Caco-2 (cell line): ENCODE data around the gene STARD4. TPM values are rescaled to one million over a fixed set of nuclear protein-coding genes. Genes with fewer than 3 reads are reported as not detected.

ENCODE experiments used
- BruUV-seq: library from RNA; stranded (reverse); fragments of 400-500 nt; replicated peaks from 2 replicates; lab custom pipeline; 2021; lab: Mats Ljungman, UMichigan
- CTCF ChIA-PET: fragments of 300-600 bp; sonication (Branson Sonifier 250); formaldehyde crosslinking; loops from one replicate; lab custom pipeline; 2022; ENCODE audit warnings: antibody characterized with exemption; lab: Charles Lee
- POLR2A ChIA-PET: fragments of 300-600 bp; sonication (Branson Sonifier 250); formaldehyde crosslinking; loops from one replicate; lab custom pipeline; 2022; ENCODE audit warnings: antibody characterized with exemption; lab: Charles Lee
- DNase-seq, 2 experiments: peaks; one replicate each; pipeline versions ENCODE4 v3.0.0 to v3.0.0-alpha.2; 2020 to 2022
- H3K27me3 ChIP-seq: replicated peaks from 2 replicates; pipeline ENCODE4 v1.6.0; 2011; ENCODE audit warnings: low read length; ENCODE audit not compliant: control insufficient read depth, insufficient read depth
- H3K36me3 ChIP-seq: 2 replicates; pipeline ENCODE4 v1.5.1; 2011; ENCODE audit warnings: low read length; ENCODE audit not compliant: control insufficient read depth, insufficient read depth
- H3K4me1 ChIP-seq: fragments of 250-450 bp; sonication (Bioruptor Pico); 2 replicates; pipeline ENCODE4 v1.5.1; 2020; ENCODE audit warnings: mild to moderate bottlenecking
- H3K4me3 ChIP-seq: 2 replicates; pipeline ENCODE4 v1.5.1; 2011; ENCODE audit warnings: low read depth, mild to moderate bottlenecking, control low read depth, low read length
- H3K9me3 ChIP-seq: fragments of 250-450 bp; sonication (Bioruptor Pico); 2 replicates; pipeline ENCODE4 v1.5.1; 2020; ENCODE audit warnings: mild to moderate bottlenecking, moderate library complexity
- H3K27ac Mint-ChIP-seq: one replicate; pipeline ENCODE4 v1.8.0; 2022; ENCODE audit warnings: mixed read lengths; ENCODE audit not compliant: unreplicated experiment
- H3K27me3 Mint-ChIP-seq: one replicate; pipeline ENCODE4 v1.8.0; 2022; ENCODE audit warnings: mixed read lengths; ENCODE audit not compliant: insufficient read depth, unreplicated experiment
- H3K36me3 Mint-ChIP-seq: one replicate; pipeline ENCODE4 v1.8.0; 2022; ENCODE audit warnings: mild to moderate bottlenecking, mixed read lengths; ENCODE audit not compliant: insufficient read depth, unreplicated experiment
- H3K4me1 Mint-ChIP-seq: one replicate; pipeline ENCODE4 v1.8.0; 2022; ENCODE audit warnings: low read depth, mixed read lengths; ENCODE audit not compliant: unreplicated experiment
- H3K4me3 Mint-ChIP-seq: one replicate; pipeline ENCODE4 v1.8.0; 2022; ENCODE audit warnings: mild to moderate bottlenecking, moderate library complexity, mixed read lengths; ENCODE audit not compliant: unreplicated experiment
- H3K9me3 Mint-ChIP-seq: one replicate; pipeline ENCODE4 v1.8.0; 2022; ENCODE audit warnings: mixed read lengths; ENCODE audit not compliant: unreplicated experiment
- CTCF ChIP-seq, 2 experiments: fragments of 200-600 bp in 1 of 2; IDR thresholded peaks; 1 replicate in 1 of 2; 2 replicates in 1 of 2; pipeline versions ENCODE4 v1.5.1 to v1.8.0; 2011 to 2022; ENCODE audit warnings: antibody characterized with exemption in 1 of 2, control low read depth in 1 of 2, inconsistent platforms in 1 of 2, low read depth in 1 of 2, low read length in 1 of 2, mild to moderate bottlenecking in 1 of 2, moderate library complexity in 1 of 2; ENCODE audit not compliant: insufficient read depth in 1 of 2, severe bottlenecking in 1 of 2, unreplicated experiment in 1 of 2
- intact Hi-C: fragments of 100-400 bp; cut with micrococcal nuclease; formaldehyde crosslinking; loops from one replicate; pipeline ENCODE4 v1.10.0; 2022; ENCODE audit not compliant: unreplicated experiment
- total RNA-seq: library from RNA; stranded (reverse); gene quantifications from 2 replicates; pipeline ENCODE4 v1.2.3, GENCODE V29; 2022

Gene STARD4
- total RNA-seq, 1 experiment from 2014 or later = 113 TPM

- POLR2A ChIA-PET = no interaction called here
- peak overlapping the region; percentile 95 for H3K27ac Mint-ChIP-seq
- no peak for TF ChIP-seq CTCF (IDR thresholded peaks at IDR 0.05; ENCODE audit: insufficient read depth in 1 of 2, low read depth in 1 of 2, low read length in 1 of 2, severe bottlenecking in 1 of 2, unreplicated experiment in 1 of 2)
- DNase-seq = no peak
- CTCF ChIA-PET = no interaction called here
- peaks cover 18% of the 10 kb centered on the region for H3K36me3 Mint-ChIP-seq
- H3K4me3 ChIP-seq = peak overlapping the region; percentile 68
- intact Hi-C loops = loop anchor here (2.0 to 10.0 kb wide), 2 partner anchors 38 to 712 kb away; no protein-coding TSS in a partner anchor
- no peaks in the 10 kb centered on the region for H3K9me3 Mint-ChIP-seq
- no peaks in the 10 kb centered on the region for H3K27me3 ChIP-seq
- H3K4me1 ChIP-seq = peaks cover 43% of the 10 kb centered on the region
- no peaks in the 10 kb centered on the region for H3K36me3 ChIP-seq
- no peaks in the 10 kb centered on the region for H3K9me3 ChIP-seq
- peaks cover 40% of the 10 kb centered on the region for H3K4me1 Mint-ChIP-seq
- H3K27me3 Mint-ChIP-seq = no peaks in the 10 kb centered on the region
- BruUV-seq = TSS peak; percentile 93
- peak overlapping the region; percentile 95 for H3K4me3 Mint-ChIP-seq
Observed at GRCh38 chr5:111513131-111513520, 791 bp upstream of the STARD4 start.

GRCh38 chr5:111511831-111512374, 432 bp downstream of the STARD4 start:
- H3K27ac Mint-ChIP-seq = peak overlapping the region; percentile 95
- no peaks in the 10 kb centered on the region for H3K27me3 Mint-ChIP-seq
- peak overlapping the region; percentile 95 for H3K4me3 Mint-ChIP-seq
- peaks cover 18% of the 10 kb centered on the region for H3K36me3 Mint-ChIP-seq
- POLR2A ChIA-PET = interaction anchor here (0.9 to 1.9 kb wide), 2 partner anchors 19 to 649 kb away, joined by 4 to 8 read pairs; no protein-coding TSS in a partner anchor
- H3K27me3 ChIP-seq = no peaks in the 10 kb centered on the region
- CTCF ChIA-PET = no interaction called here
- no peaks in the 10 kb centered on the region for H3K9me3 ChIP-seq
- H3K4me3 ChIP-seq = peak overlapping the region; percentile 68
- TF ChIP-seq CTCF (IDR thresholded peaks at IDR 0.05; ENCODE audit: insufficient read depth in 1 of 2, low read depth in 1 of 2, low read length in 1 of 2, severe bottlenecking in 1 of 2, unreplicated experiment in 1 of 2) = no peak
- no peak for DNase-seq
- H3K4me1 ChIP-seq = peaks cover 46% of the 10 kb centered on the region
- no peaks in the 10 kb centered on the region for H3K36me3 ChIP-seq
- H3K9me3 Mint-ChIP-seq = no peaks in the 10 kb centered on the region
- intact Hi-C loops = loop anchor here (1.0 to 10.0 kb wide), 5 partner anchors 9 to 713 kb away; no protein-coding TSS in a partner anchor
- BruUV-seq = no TSS peak
- H3K4me1 Mint-ChIP-seq = peaks cover 52% of the 10 kb centered on the region

- intact Hi-C loops = loop anchor here (10.0 kb wide), 1 partner anchor 713 kb away; no protein-coding TSS in a partner anchor
- peak overlapping the region; percentile 95 for H3K4me3 Mint-ChIP-seq
- peaks cover 52% of the 10 kb centered on the region for H3K4me1 Mint-ChIP-seq
- Histone ChIP-seq H3K4me1 (peaks cover 46% of the 10 kb centered on the region), H3K27me3 (no peaks in the 10 kb centered on the region), H3K36me3 (no peaks in the 10 kb centered on the region), H3K4me3 (peak overlapping the region; percentile 68), H3K9me3 (no peaks in the 10 kb centered on the region)
- CTCF ChIA-PET = no interaction called here
- H3K36me3 Mint-ChIP-seq = peaks cover 24% of the 10 kb centered on the region
- no peaks in the 10 kb centered on the region for H3K27me3 Mint-ChIP-seq
- TF ChIP-seq CTCF (IDR thresholded peaks at IDR 0.05; ENCODE audit: insufficient read depth in 1 of 2, low read depth in 1 of 2, low read length in 1 of 2, severe bottlenecking in 1 of 2, unreplicated experiment in 1 of 2) = no peak
- POLR2A ChIA-PET = interaction anchor here (0.9 to 1.9 kb wide), 2 partner anchors 20 to 649 kb away, joined by 4 to 8 read pairs; no protein-coding TSS in a partner anchor
- H3K27ac Mint-ChIP-seq = peak overlapping the region; percentile 95
- H3K9me3 Mint-ChIP-seq = no peaks in the 10 kb centered on the region
- BruUV-seq = TSS peak; percentile 45
- DNase-seq = no peak
Observed at GRCh38 chr5:111511174-111511830, 1.0 kb downstream of the STARD4 start.
